Measurements from ENCODE around the gene NOTCH2.

NOTCH2 gene

DNA sequence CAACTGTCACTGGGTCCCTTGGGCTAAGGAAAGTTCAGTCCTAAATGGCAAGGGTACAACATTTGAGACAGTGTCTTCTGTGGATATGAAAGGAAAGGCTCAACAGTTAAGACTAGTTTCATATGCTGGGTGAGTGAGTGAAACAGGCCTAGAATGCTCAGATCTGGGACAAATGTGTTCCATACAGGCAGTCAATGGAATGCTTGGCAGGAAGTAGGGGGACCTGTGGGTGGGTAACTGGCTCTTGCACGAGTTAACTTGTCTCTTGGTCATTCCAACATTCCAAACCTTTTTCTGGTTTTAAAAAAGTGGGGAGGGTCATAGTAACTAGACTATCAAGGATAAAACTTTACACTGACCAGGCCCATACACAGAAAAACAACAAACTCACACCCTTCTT is 155.4 kb downstream of the NOTCH2 start:
- no peak overlapping the region for H3K27ac ChIP-seq
- TF ChIP-seq CTCF (conservative IDR thresholded peaks at IDR 0.05) (no peak), ZFX (IDR thresholded peaks at IDR 0.05) (no peak)

GRCh38 chr1:119912963-119913362 is 156.5 kb downstream of the NOTCH2 start:
- no peak for TF ChIP-seq ZFX (IDR thresholded peaks at IDR 0.05)
- TF ChIP-seq CTCF (conservative IDR thresholded peaks at IDR 0.05), result no peak
- H3K27ac ChIP-seq, result no peak overlapping the region

- TF ChIP-seq CTCF (conservative IDR thresholded peaks at IDR 0.05) (no peak), ZFX (IDR thresholded peaks at IDR 0.05) (no peak)
- H3K27ac ChIP-seq, result no peak overlapping the region
Observed at GRCh38 chr1:119911775-119912174, 157.7 kb downstream of the NOTCH2 start.

GRCh38 chr1:119910618-119911017 is 158.8 kb downstream of the NOTCH2 start:
- TF ChIP-seq CTCF (conservative IDR thresholded peaks at IDR 0.05) (no peak), ZFX (IDR thresholded peaks at IDR 0.05) (no peak)

DNA sequence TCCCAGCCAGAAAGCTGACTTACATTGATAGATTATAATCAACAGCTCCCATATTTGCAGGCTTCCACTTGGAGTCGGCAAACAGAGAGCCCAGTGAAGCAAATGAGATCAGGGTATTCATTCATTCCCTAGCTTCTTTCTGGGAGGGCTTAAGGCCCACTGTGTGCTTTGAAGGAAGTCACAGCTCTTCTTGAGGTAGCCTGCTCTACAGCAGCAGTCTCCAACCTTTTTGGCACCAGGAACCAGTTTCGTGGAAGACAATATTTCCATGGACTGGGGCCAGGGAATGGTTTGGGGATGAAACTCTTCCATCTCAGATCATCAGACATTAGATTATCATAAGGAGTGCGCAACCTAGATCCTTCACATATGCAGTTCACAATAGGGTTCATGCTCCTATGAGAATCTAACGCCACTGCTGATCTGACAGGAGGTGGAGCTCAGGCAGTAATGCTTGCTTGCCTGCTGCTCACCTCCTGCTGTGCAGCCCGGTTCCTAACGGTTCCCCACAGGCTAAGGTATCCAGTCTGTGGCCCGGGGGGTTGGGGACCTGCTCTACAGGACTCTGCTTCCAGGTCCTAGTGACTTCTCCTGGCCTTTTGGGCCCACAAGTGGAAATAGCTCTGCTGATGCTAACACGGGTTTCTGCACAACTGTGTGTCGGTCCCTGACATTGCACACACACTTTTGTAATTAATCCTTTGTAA is 159.4 kb downstream of the NOTCH2 start:
- TF ChIP-seq ZFX (IDR thresholded peaks at IDR 0.05) (no peak), CTCF (conservative IDR thresholded peaks at IDR 0.05) (no peak)
- no peak overlapping the region for H3K27ac ChIP-seq

More at GRCh38 chr1:119910618-119911017, 158.8 kb downstream of the NOTCH2 start:
- no peak overlapping the region for H3K27ac ChIP-seq

GRCh38 chr1:119908661-119909060 is 160.8 kb downstream of the NOTCH2 start:
- TF ChIP-seq ZFX (IDR thresholded peaks at IDR 0.05), result no peak
- TF ChIP-seq CTCF (conservative IDR thresholded peaks at IDR 0.05), result no peak
- H3K27ac ChIP-seq, result no peak overlapping the region

- TF ChIP-seq CTCF (conservative IDR thresholded peaks at IDR 0.05) (no peak), ZFX (IDR thresholded peaks at IDR 0.05) (no peak)
- H3K27ac ChIP-seq, result no peak overlapping the region
Observed at GRCh38 chr1:119906927-119907652, 162.4 kb downstream of the NOTCH2 start.

Data from C4-2B (cell line).